GM19240 (cell line): ENCODE results near the gene MYPOP.
A peak's percentile ranks its signal among the peaks of the same experiment; 100 is the strongest.

Experiments used
- DNase-seq: peaks from one replicate; pipeline ENCODE4 v3.0.0; 2011; ENCODE audit warnings: low spot score; ENCODE audit not compliant: insufficient read length

The MYPOP gene

GRCh38 chr19:45863840-45864628 is 38.4 kb downstream of the MYPOP start, which contains the start of gene FOXA3:
Gene FOXA3 (plus strand): TSS chr19:45864326. CDS start chr19:45864457, 131 bp downstream.
- DNase-seq: peak; percentile 78

GRCh38 chr19:45863335-45863839 is 39.0 kb downstream of the MYPOP start:
- no peak for DNase-seq

DNA sequence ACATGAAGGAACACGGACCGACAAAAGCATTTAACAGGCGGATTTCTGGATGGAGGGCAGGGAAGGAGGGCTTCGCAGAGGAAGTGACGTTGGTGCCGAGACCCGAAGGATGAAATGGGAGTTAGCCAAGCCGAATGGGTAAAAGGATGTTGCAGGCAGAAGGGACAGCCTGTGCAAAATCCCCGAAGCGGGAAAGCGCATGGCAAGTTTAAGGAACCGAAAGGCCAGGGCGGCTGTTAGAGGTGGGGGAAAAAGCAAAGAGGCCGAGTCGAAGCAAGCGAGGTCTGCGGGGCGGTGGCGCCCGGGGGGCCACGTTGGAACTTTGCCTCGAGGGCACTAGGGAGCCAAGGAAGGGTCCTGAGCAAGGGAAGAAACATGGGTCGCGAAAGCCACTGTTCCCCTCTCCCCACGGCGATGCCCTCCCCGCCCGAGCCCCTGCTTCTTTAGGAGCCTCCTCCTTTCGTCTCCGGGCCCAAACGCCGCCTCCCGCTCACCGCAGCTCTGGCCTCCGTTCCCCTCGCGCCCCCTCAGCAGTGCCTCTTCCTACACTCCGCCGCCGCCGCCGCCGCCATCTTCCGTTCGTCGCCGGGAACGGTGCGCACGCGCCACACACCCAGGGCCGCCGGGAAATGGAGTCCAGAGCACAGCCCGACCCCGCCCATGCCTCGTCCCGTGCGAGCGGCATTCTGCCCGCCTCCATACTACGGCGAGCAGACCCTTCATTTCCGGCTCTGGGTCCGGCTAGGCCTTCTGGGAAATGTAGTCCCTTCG is 39.7 kb downstream of the MYPOP start, which contains the start of gene SYMPK:
Gene SYMPK (minus strand): TSS at position 584 of the 771 bp plus-strand sequence. CDS start 8,652 bp downstream, outside the sequence.
- peak; percentile 100 for DNase-seq

DNA sequence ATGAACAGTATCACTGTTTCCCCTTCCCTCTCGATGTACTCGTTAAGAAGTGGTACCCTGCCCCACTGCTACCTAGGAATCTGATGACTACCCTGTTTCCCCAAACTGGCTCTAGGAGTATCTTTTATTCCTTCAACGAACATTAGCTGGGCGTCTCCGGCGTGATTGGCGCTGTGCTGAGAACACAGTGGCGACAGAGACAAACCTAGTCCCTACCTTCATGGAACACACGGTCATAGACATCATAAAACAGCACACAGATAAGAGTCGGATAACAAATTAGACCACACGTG is 40.2 kb downstream of the MYPOP start:
- DNase-seq: no peak

- DNase-seq: no peak
These were observed 41.8 kb downstream of the MYPOP start for GRCh38 chr19:45860359-45861259.

GRCh38 chr19:45854167-45854778 is 48.1 kb downstream of the MYPOP start:
- no peak for DNase-seq

GRCh38 chr19:45852983-45853382 is 49.4 kb downstream of the MYPOP start:
- DNase-seq: no peak

GRCh38 chr19:45852145-45852750 is 50.2 kb downstream of the MYPOP start:
- no peak for DNase-seq

GRCh38 chr19:45848922-45849321 is 53.5 kb downstream of the MYPOP start:
- DNase-seq: no peak

DNA sequence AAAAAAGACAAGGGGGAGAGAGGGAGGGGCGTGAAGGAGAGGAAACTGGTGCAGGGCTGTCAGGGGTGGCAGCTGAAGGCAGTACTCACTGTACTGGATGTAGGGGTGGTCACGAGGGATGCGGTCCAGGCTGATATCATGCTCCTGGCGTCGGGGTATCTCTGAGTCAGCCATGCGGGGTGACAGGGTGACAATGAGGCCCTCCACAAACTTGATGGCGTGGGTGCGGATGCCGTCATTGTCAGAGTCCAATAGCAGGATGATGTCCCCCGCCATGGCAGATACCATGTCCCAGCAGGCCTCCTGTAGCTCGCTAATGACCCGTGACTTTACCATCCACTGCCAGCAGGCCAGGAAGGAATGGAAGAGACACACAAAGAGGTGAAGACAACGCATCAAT is 54.8 kb downstream of the MYPOP start:
- no peak for DNase-seq

- DNase-seq: no peak
These were observed 60.2 kb downstream of the MYPOP start for GRCh38 chr19:45842198-45842597.
